Fibroblast of lung (primary cell): ENCODE results near the gene FLRT3. TPM values are rescaled to one million over a fixed set of nuclear protein-coding genes. Genes with fewer than 3 reads are reported as not detected.

ENCODE experiments used
- DNase-seq, 2 donors: peaks; one replicate each; pipeline versions ENCODE4 v3.0.0 to v3.0.0-alpha.2; 2010; ENCODE audit warnings: low read depth in 2 of 2
- H2AFZ ChIP-seq: 2 replicates; pipeline ENCODE4 v1.5.1; 2012; ENCODE audit warnings: low read length, control low read depth, inconsistent platforms
- H3K27ac ChIP-seq: 2 replicates; pipeline ENCODE4 v1.5.1; 2011; ENCODE audit warnings: low read length, control low read depth; ENCODE audit not compliant: insufficient read depth
- H3K27me3 ChIP-seq: 2 replicates; pipeline ENCODE4 v1.5.1; 2011; ENCODE audit warnings: mild to moderate bottlenecking, low read length; ENCODE audit not compliant: control insufficient read depth, insufficient read depth
- H3K36me3 ChIP-seq: 2 replicates; pipeline ENCODE4 v1.5.1; 2011; ENCODE audit warnings: low read length; ENCODE audit not compliant: control insufficient read depth, insufficient read depth
- H3K4me1 ChIP-seq: 2 replicates; pipeline ENCODE4 v1.5.1; 2011; ENCODE audit warnings: low read length; ENCODE audit not compliant: control insufficient read depth, insufficient read depth; ENCODE audit errors: extremely low read depth
- H3K4me2 ChIP-seq: 2 replicates; pipeline ENCODE4 v1.5.1; 2011; ENCODE audit warnings: low read length, control low read depth; ENCODE audit not compliant: insufficient read depth; ENCODE audit errors: extremely low read depth
- H3K4me3 ChIP-seq, 4 experiments: fragments of 200-600 bp in 1 of 4; sonication (generic) in 1 of 4; replicated peaks in 1 of 4; 2 replicates each; pipeline ENCODE4 v1.5.1; 2011 to 2016; ENCODE audit warnings: low read length in 4 of 4, low read depth in 3 of 4, mild to moderate bottlenecking in 3 of 4, control low read depth in 2 of 4, inconsistent platforms in 1 of 4, mixed read lengths in 1 of 4; ENCODE audit not compliant: insufficient read depth in 1 of 4; ENCODE audit errors: control extremely low read depth in 1 of 4
- H3K79me2 ChIP-seq: 2 replicates; pipeline ENCODE4 v1.5.1; 2012; ENCODE audit warnings: mild to moderate bottlenecking, low read length, inconsistent platforms; ENCODE audit not compliant: control insufficient read depth, insufficient read depth
- H3K9ac ChIP-seq: 2 replicates; pipeline ENCODE4 v1.5.1; 2011; ENCODE audit warnings: mild to moderate bottlenecking, low read length, control low read depth; ENCODE audit not compliant: insufficient read depth
- H3K9me3 ChIP-seq: 2 replicates; pipeline ENCODE4 v1.5.1; 2012; ENCODE audit warnings: low read depth, low read length; ENCODE audit not compliant: control insufficient read depth, insufficient read depth
- H4K20me1 ChIP-seq: 2 replicates; pipeline ENCODE4 v1.5.1; 2011; ENCODE audit warnings: low read length; ENCODE audit not compliant: control insufficient read depth, insufficient read depth; ENCODE audit errors: extremely low read depth
- EZH2 ChIP-seq: IDR thresholded peaks from 2 replicates; pipeline ENCODE4 v1.5.1; 2012; ENCODE audit warnings: low read length, control low read depth, mild to moderate bottlenecking; ENCODE audit errors: missing control alignments
- polyA plus RNA-seq, 2 donors: library from polyadenylated mRNA; depleted of rRNA in 1 of 2; stranded (reverse) in 1 of 2; unstranded in 1 of 2; fragments of >200 nt; gene quantifications; 2 replicates each; pipeline ENCODE4 v1.2.1, GENCODE V29; 2011 to 2012; ENCODE audit warnings: missing spikeins in 1 of 2
- total RNA-seq: library from RNA; depleted of rRNA; stranded (reverse); fragments of >200 nt; gene quantifications from 2 replicates; pipeline ENCODE4 v1.2.1, GENCODE V29; 2014
- TF ChIP-seq, protein P1 (sequence below), 2 donors: IDR thresholded peaks in 1 of 2; conservative IDR thresholded peaks in 1 of 2; 1 replicate in 1 of 2; 2 replicates in 1 of 2; pipeline ENCODE4 v1.5.1; 2011 to 2012; ENCODE audit warnings: low read length in 2 of 2, control low read depth in 1 of 2, inconsistent platforms in 1 of 2, low read depth in 1 of 2, mild to moderate bottlenecking in 1 of 2

FLRT3 gene
- total and polyA plus RNA-seq, 2 donors (not counting 1 experiment from before 2014, with no cell fraction given), result 2.9 to 7.6 TPM

DNA sequence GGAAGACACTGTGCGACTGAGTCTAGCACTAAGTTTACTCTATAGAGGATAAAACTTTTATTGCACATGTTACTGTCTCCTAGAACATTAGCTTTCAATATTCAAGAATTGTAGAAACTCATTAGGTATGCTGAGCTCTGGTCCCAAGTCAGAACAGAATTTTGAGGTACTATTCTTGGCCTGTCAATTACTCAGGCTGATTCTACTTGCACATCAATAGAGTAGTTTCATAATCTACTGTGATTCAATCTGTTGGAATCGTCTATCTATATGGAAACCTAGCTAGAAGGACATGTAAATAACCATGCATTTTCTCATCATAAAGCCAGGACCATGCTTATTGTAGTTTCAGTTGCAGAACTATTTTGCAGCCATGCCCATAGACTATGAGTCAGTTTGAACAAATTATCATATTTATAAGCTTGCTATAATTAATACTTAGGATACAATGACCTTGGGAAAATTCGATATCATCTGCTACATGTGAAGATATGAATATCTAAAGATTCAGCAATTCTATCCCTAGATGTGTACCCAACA, 41.6 kb downstream of the FLRT3 start:
- H3K36me3 ChIP-seq, result no peaks in the 10 kb centered on the region
- no peaks in the 10 kb centered on the region for H3K9me3 ChIP-seq
- H3K9ac ChIP-seq, result no peak overlapping the region
- no peaks in the 10 kb centered on the region for H4K20me1 ChIP-seq
- no peak overlapping the region for H3K4me3 ChIP-seq
- H3K27ac ChIP-seq, result no peak overlapping the region
- H3K27me3 ChIP-seq, result no peaks in the 10 kb centered on the region
- no peak overlapping the region for H3K4me2 ChIP-seq
- no peak for DNase-seq
- no peaks in the 10 kb centered on the region for H3K4me1 ChIP-seq
- TF ChIP-seq, protein P1, sequence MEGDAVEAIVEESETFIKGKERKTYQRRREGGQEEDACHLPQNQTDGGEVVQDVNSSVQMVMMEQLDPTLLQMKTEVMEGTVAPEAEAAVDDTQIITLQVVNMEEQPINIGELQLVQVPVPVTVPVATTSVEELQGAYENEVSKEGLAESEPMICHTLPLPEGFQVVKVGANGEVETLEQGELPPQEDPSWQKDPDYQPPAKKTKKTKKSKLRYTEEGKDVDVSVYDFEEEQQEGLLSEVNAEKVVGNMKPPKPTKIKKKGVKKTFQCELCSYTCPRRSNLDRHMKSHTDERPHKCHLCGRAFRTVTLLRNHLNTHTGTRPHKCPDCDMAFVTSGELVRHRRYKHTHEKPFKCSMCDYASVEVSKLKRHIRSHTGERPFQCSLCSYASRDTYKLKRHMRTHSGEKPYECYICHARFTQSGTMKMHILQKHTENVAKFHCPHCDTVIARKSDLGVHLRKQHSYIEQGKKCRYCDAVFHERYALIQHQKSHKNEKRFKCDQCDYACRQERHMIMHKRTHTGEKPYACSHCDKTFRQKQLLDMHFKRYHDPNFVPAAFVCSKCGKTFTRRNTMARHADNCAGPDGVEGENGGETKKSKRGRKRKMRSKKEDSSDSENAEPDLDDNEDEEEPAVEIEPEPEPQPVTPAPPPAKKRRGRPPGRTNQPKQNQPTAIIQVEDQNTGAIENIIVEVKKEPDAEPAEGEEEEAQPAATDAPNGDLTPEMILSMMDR (conservative IDR thresholded peaks at IDR 0.05 in 1 of 2, IDR thresholded peaks at IDR 0.05 in 1 of 2; ENCODE audit: low read depth in 1 of 2, low read length in 2 of 2), result no peak
- no peak for TF ChIP-seq EZH2
- no peaks in the 10 kb centered on the region for H3K79me2 ChIP-seq
- H2AFZ ChIP-seq, result no peak overlapping the region

DNA sequence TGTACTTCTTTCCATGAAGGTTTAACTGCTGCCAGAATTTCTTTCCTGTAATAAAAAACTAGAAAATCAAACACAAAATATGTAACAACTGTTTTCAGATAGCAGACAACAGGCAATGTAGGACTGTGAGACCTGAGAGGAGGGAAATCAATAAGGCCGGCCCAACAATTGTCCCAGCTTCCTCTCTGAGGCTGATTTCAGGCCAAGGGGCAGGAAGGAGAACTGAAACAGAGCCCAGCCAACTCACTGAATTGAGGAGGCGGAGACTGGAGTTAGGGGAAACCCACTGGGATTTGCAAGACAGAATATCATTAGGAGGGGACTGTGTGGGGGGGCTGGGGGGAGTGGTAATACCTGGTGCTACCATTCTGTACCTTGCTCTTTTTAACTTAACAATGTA, 42.2 kb downstream of the FLRT3 start:
- no peaks in the 10 kb centered on the region for H3K36me3 ChIP-seq
- no peaks in the 10 kb centered on the region for H4K20me1 ChIP-seq
- DNase-seq, result no peak
- no peak overlapping the region for H3K9ac ChIP-seq
- H3K4me3 ChIP-seq, result no peak overlapping the region
- TF ChIP-seq, protein P1 (conservative IDR thresholded peaks at IDR 0.05 in 1 of 2, IDR thresholded peaks at IDR 0.05 in 1 of 2; ENCODE audit: low read depth in 1 of 2, low read length in 2 of 2), result no peak
- TF ChIP-seq EZH2, result no peak
- no peaks in the 10 kb centered on the region for H3K27me3 ChIP-seq
- no peak overlapping the region for H3K4me2 ChIP-seq
- no peak overlapping the region for H2AFZ ChIP-seq
- H3K4me1 ChIP-seq, result no peaks in the 10 kb centered on the region
- no peaks in the 10 kb centered on the region for H3K9me3 ChIP-seq
- no peak overlapping the region for H3K27ac ChIP-seq
- H3K79me2 ChIP-seq, result no peaks in the 10 kb centered on the region

DNA sequence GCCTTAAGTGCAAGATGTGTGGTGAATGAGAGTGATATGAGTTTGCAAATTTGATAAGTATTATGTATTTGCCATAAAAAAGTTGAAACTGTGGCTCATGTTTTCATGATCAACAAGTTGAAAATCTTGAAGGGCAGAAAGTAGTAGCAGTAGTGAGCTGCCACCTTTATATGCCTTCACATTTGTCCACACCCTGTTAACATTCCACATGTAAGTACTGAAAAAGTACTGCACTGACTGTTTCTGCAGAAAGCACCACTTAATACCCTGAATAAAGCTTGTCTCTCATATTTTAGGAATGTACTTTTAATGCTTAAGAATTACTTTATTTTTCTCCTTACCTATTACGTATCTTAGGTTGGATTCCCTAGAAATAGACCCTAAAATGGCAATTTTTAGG, 45.9 kb downstream of the FLRT3 start:
- Histone ChIP-seq H3K27ac (no peak overlapping the region), H2AFZ (no peak overlapping the region), H3K4me3 (no peak overlapping the region), H3K4me2 (no peak overlapping the region), H3K9ac (no peak overlapping the region), H4K20me1 (no peaks in the 10 kb centered on the region), H3K27me3 (no peaks in the 10 kb centered on the region), H3K36me3 (no peaks in the 10 kb centered on the region), H3K4me1 (no peaks in the 10 kb centered on the region), H3K79me2 (no peaks in the 10 kb centered on the region), H3K9me3 (no peaks in the 10 kb centered on the region)
- TF ChIP-seq, protein P1 (conservative IDR thresholded peaks at IDR 0.05 in 1 of 2, IDR thresholded peaks at IDR 0.05 in 1 of 2; ENCODE audit: low read depth in 1 of 2, low read length in 2 of 2), result no peak
- no peak for TF ChIP-seq EZH2
- no peak for DNase-seq
